Motor neuron (in vitro differentiated cells): Measurements from ENCODE around the gene EIF2AK2. TPM values are rescaled to one million over a fixed set of nuclear protein-coding genes. Genes with fewer than 3 reads are reported as not detected.

Source experiments
- ATAC-seq, 8 experiments: fragments of 200-7000 bp; cut with Tn5 transposase; replicated peaks in 6 of 8; 2 replicates each; pipeline ENCODE4 v1.8.0; 2021; ENCODE audit warnings: mild to moderate bottlenecking in 8 of 8, moderate library complexity in 8 of 8
- H3K27ac ChIP-seq, 2 donors: fragments of 250-450 bp; sonication (Bioruptor Pico); 2 replicates each; pipeline ENCODE4 v1.9.0; 2021; ENCODE audit warnings: antibody characterized with exemption in 2 of 2, mild to moderate bottlenecking in 2 of 2, moderate library complexity in 1 of 2
- H3K4me1 ChIP-seq, 2 donors: fragments of 250-450 bp; sonication (Bioruptor Pico); replicated peaks in 1 of 2; 2 replicates each; pipeline ENCODE4 v1.6.1; 2021; ENCODE audit warnings: antibody characterized with exemption in 2 of 2, mild to moderate bottlenecking in 2 of 2, moderate library complexity in 1 of 2
- H3K4me3 ChIP-seq, 5 donors: fragments of 250-450 bp; sonication (Bioruptor Pico); 2 replicates each; pipeline ENCODE4 v1.9.0; 2021; ENCODE audit warnings: antibody characterized with exemption in 5 of 5, mild to moderate bottlenecking in 5 of 5, moderate library complexity in 4 of 5
- WGBS, 10 experiments: fragments of 450-650 bp; shearing (Covaris generic); methylation state at CpG; one replicate each; pipeline ENCODE4 v1.0.0; 2022; 5-methylcytosine and 5-hydroxymethylcytosine counted together
- in situ Hi-C, 9 experiments: fragments of 400-800 bp; cut with MboI; loops; one replicate each; pipeline ENCODE4 v1.15.0; 2021; ENCODE audit warnings: low sequenced_read_pairs in 9 of 9, low pct_unique_long_range_greater_than_20kb in 2 of 9; ENCODE audit not compliant: unreplicated experiment in 9 of 9
- total RNA-seq, 8 experiments: library from RNA; unstranded; fragments of 300-600 nt; gene quantifications; 2 replicates each; pipeline versions ENCODE4 v1.2.3 to v1.2.4, GENCODE V29; 2022

Gene EIF2AK2
- total RNA-seq, 8 experiments from 2014 or later = 7.1 to 38.2 (median 20.0) TPM

GRCh38 chr2:37083873-37084794 lies 72.6 kb downstream of the EIF2AK2 start, which contains the start of the genes GPATCH11 and HEATR5B:
Gene GPATCH11 (plus strand): TSS chr2:37084518. CDS start chr2:37088382, 3,864 bp downstream.
Gene HEATR5B (minus strand): TSS chr2:37084372. CDS start chr2:37083414, 958 bp downstream.
- ATAC-seq = peak; percentile 85 to 94 (median 92)
- 0 to 2% (median 0%) methylated on average over 2 to 27 of the region's 74 CpGs; no CpG with 5 or more reads in 3 of the 10 experiments for WGBS, 10 experiments
- Histone ChIP-seq H3K4me1 (peaks cover 4 to 10% of the 10 kb centered on the region in 2 donors), H3K27ac (peak within 1 kb of the TSS; percentile 24 to 48), H3K4me3 (peak within 1 kb of the TSS; percentile 57 to 91 (median 66))
- in situ Hi-C loops = no loop called here

DNA sequence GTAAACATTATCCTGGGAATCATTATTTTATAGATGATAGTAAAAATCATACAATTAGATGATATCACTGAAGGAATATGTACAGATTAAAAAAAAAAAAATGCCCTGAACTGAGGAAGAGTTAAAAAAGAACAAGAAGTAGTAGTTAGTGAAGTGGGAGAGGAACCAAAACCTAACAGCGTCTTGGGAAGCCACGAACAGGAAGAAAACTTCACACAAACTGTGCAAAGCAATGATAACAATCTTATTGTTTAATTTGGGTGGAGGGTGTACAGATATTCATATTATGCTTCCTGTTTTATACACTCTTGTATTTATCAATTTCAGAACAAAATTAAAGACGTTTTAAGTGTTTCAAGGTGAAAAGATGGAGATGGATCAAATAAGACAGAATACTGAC lies 76.1 kb downstream of the EIF2AK2 start:
- WGBS, 10 experiments = 58 to 88% (median 70%) methylated on average over 1 to 3 of the region's 3 CpGs
- no peak for ATAC-seq
- Histone ChIP-seq H3K27ac (no peak overlapping the region), H3K4me1 (peaks cover 4 to 10% of the 10 kb centered on the region in 2 donors), H3K4me3 (no peak overlapping the region)
- in situ Hi-C loops = no loop called here

DNA sequence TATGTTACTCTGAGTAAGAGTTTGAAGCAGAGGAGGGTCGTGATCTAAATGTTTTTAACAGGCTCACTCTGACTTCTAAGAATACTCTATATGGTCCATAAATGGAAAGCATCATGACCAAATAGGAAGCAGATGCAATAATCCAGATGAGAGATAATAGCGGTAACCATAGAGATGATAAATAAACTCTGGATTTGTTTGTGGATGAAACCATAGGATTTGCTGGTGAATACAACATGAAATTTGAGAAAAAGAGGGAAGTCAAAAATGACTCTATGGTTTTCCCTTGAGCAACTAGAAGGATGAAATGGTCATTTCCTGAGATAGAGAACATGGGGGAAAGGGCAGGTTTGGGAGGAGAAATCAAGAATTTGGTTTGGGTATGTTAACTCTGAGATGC lies 76.5 kb downstream of the EIF2AK2 start:
- no peak overlapping the region for H3K4me3 ChIP-seq
- H3K27ac ChIP-seq = no peak overlapping the region
- ATAC-seq = no peak
- WGBS, 10 experiments = 61 to 100% (median 93%) methylated on average over 1 to 2 of the region's 2 CpGs; no CpG with 5 or more reads in 2 of the 10 experiments
- peaks cover 4 to 10% of the 10 kb centered on the region in 2 donors for H3K4me1 ChIP-seq
- in situ Hi-C loops = no loop called here

GRCh38 chr2:37070931-37071330 lies 85.8 kb downstream of the EIF2AK2 start:
- 89 to 100% (median 100%) methylated on average over 1 to 2 of the region's 2 CpGs; no CpG with 5 or more reads in 4 of the 10 experiments for WGBS, 10 experiments
- H3K4me1 ChIP-seq = no peaks in the 10 kb centered on the region
- H3K27ac ChIP-seq = no peak overlapping the region
- ATAC-seq = no peak
- H3K4me3 ChIP-seq = no peak overlapping the region
- in situ Hi-C loops = no loop called here

DNA sequence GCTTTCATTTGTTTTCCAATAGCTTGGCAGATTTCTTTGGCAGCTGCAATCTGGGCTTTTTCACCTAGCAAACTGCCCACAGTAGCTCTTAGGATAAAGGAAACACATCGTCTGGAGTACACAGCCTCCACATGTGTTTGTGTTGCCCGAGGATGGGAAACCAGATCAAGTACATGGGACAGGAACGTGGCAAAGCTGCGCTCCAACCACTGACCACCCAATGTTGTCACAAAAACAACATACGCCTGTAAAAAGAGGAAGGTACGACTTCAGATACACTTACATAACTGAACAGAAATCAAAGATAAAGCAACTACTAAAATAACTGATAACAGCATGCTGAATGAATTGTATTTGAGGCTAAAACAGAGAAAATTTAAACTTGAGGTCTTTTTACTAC lies 88.1 kb downstream of the EIF2AK2 start:
- no peaks in the 10 kb centered on the region for H3K4me1 ChIP-seq
- no peak for ATAC-seq
- no peak overlapping the region for H3K27ac ChIP-seq
- no peak overlapping the region for H3K4me3 ChIP-seq
- in situ Hi-C loops = no loop called here
- 81 to 94% (median 87%) methylated on average over 2 to 6 of the region's 6 CpGs; no CpG with 5 or more reads in 3 of the 10 experiments for WGBS, 10 experiments

- Histone ChIP-seq H3K27ac (no peak overlapping the region), H3K4me1 (no peaks in the 10 kb centered on the region), H3K4me3 (no peak overlapping the region)
- 46 to 100% (median 96%) methylated on average over 2 to 5 of the region's 5 CpGs; no CpG with 5 or more reads in 2 of the 10 experiments for WGBS, 10 experiments
- no peak for ATAC-seq
- in situ Hi-C loops = no loop called here
These were observed 95.0 kb downstream of the EIF2AK2 start for GRCh38 chr2:37061776-37062175.

GRCh38 chr2:37061013-37061711 lies 95.6 kb downstream of the EIF2AK2 start:
- ATAC-seq = peak in 3 of 8 experiments; percentile 30 to 92 (median 47)
- Histone ChIP-seq H3K4me3 (no peak overlapping the region), H3K4me1 (no peaks in the 10 kb centered on the region), H3K27ac (no peak overlapping the region)
- in situ Hi-C loops = no loop called here

- Histone ChIP-seq H3K4me3 (no peak overlapping the region), H3K27ac (no peak overlapping the region), H3K4me1 (no peaks in the 10 kb centered on the region)
- no peak for ATAC-seq
- 57 to 100% (median 90%) methylated on average over 2 to 7 of the region's 7 CpGs for WGBS, 10 experiments
- in situ Hi-C loops = no loop called here
These were observed 96.3 kb downstream of the EIF2AK2 start for GRCh38 chr2:37060446-37060845.

DNA sequence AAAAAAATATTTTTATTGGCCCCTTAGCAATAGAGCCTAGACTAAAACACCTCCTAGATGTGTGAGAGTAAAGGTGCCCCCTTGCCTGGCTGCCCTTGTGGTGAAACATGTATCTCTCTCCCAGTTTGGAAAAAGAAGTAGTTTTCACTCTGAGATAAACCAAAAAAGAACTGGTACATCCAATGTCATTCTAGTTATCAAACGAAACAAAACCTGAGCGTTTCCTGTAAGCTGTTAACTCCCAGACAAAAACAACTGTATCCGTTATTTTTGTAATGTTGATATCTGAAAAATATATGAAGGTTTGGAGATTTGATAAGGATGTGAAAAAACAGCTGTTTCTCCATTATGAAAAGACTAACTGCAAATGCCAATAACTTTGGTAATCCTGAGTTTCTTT lies 96.9 kb downstream of the EIF2AK2 start:
- no peak overlapping the region for H3K27ac ChIP-seq
- WGBS, 10 experiments = 60 to 100% (median 89%) methylated on average over 1 to 3 of the region's 3 CpGs; no CpG with 5 or more reads in 2 of the 10 experiments
- peak in 1 of 8 experiments; percentile 52 for ATAC-seq
- H3K4me1 ChIP-seq = no peaks in the 10 kb centered on the region
- in situ Hi-C loops = no loop called here
- H3K4me3 ChIP-seq = no peak overlapping the region

DNA sequence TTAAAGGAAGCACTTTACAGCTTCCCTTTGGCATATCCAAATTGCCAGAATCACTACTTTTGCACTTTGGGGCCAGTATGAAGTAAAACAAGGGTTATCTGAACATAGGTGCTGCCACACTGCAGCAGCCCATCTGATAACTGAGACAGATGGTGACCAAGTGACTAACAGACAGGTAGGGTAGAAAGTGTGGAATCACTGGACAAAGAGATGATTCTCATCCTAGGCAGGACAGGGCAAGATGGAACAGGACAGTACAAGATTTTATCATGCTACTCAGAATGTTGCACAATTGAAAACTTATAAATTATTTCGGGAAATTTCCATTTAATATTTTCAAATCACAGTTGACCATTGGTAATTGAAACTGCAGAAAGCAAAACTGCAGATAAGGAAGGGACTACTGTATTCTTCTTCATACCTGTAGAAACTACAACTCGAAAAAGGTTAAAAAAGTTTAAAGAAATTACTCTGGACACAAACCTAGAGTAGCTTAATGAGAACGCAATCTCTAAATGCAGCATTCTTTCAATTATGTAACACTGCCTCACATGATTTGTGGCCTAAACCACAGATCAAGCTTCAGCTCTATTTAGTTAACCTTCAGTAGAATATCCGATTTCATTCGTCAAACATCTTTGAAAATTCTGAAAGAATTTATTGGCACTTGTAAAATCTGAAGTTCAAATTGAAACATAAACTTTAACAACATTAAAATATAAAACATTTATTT lies 104.0 kb downstream of the EIF2AK2 start:
- H3K4me1 ChIP-seq = no peaks in the 10 kb centered on the region
- in situ Hi-C loops = no loop called here
- H3K4me3 ChIP-seq = no peak overlapping the region
- H3K27ac ChIP-seq = no peak overlapping the region
- no peak for ATAC-seq
- WGBS, 10 experiments = 82 to 96% (median 93%) methylated on average over 2 to 5 of the region's 5 CpGs; no CpG with 5 or more reads in 1 of the 10 experiments
